ENCODE data around the gene ISG15.
A peak's percentile ranks its signal among the peaks of the same experiment; 100 is the strongest.

ISG15 gene

DNA sequence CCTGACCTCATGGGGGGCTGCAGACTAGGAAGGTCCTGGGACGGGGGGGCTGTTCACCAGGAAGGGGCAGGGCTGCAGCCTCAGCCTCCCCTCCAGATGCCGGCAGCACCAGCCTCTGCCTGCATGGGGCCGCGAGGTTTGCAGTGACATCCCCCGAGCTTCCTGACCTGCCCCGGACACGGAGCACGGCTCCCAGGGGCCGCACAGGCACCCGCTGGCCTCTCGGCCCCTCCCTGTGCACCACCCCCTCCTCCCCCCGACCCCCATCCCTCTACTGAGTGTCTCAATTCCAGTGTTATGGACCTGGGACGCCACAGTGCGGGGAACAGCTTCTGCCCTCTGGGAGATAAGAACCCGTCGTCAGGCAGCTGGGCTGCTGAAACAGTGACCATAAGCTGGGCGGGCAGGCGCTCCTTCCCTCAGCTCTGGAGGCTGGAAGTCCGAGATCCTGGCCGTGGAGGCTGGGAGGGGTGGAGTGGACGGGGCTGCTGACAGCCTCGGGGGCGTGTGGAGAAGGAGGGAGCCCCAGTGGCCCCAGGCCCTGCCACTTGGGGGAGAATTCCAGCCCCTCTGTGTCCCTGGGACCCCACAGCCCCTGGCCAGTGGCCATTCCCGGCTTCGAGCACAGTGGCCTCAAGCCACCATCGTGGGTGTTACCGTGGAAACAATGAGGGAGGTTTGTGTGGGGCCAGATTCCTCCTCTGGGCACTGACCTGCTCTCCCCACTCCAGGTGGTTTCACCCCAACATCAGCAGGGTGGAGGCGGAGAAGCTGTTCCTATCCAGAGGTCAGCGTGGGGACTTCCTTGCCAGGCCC is 49.3 kb downstream of the ISG15 start:
- TF ChIP-seq, protein P1, sequence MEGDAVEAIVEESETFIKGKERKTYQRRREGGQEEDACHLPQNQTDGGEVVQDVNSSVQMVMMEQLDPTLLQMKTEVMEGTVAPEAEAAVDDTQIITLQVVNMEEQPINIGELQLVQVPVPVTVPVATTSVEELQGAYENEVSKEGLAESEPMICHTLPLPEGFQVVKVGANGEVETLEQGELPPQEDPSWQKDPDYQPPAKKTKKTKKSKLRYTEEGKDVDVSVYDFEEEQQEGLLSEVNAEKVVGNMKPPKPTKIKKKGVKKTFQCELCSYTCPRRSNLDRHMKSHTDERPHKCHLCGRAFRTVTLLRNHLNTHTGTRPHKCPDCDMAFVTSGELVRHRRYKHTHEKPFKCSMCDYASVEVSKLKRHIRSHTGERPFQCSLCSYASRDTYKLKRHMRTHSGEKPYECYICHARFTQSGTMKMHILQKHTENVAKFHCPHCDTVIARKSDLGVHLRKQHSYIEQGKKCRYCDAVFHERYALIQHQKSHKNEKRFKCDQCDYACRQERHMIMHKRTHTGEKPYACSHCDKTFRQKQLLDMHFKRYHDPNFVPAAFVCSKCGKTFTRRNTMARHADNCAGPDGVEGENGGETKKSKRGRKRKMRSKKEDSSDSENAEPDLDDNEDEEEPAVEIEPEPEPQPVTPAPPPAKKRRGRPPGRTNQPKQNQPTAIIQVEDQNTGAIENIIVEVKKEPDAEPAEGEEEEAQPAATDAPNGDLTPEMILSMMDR (conservative IDR thresholded peaks at IDR 0.05; ENCODE audit: control insufficient read depth, insufficient read depth, low read depth, low read length) = no peak
- DNase-seq (ENCODE audit: low read depth) = peak; percentile 13
- H3K4me3 ChIP-seq (ENCODE audit: control insufficient read depth, low read depth, low read length) = no peak overlapping the region

- DNase-seq (ENCODE audit: low read depth) = no peak
- TF ChIP-seq, protein P1 (conservative IDR thresholded peaks at IDR 0.05; ENCODE audit: control insufficient read depth, insufficient read depth, low read depth, low read length) = no peak
- no peak overlapping the region for H3K4me3 ChIP-seq (ENCODE audit: control insufficient read depth, low read depth, low read length)
Observed at GRCh38 chr1:1063261-1063944, 50.1 kb downstream of the ISG15 start.

Data from fibroblast of mammary gland (primary cell).